Urothelium cell line (cell line): ENCODE results near the gene C12orf56.
"Not testable (repeated sequence)": the region's sequence is repeated elsewhere in the genome, so short reads cannot be mapped to it uniquely, and the experiment has no call there.

Experiments used
- DNase-seq: peaks from one replicate; pipeline ENCODE4 v3.0.0; 2011; ENCODE audit warnings: low spot score, mixed read lengths
- FAIRE-seq: peaks from 2 replicates; lab custom pipeline; 2011; peaks lifted over from hg19 to GRCh38; lab: Jason Lieb, UNC

Gene C12orf56

GRCh38 chr12:64387197-64387816 lies 3.3 kb downstream of the C12orf56 start:
- DNase-seq (no peak), FAIRE-seq (no peak)

GRCh38 chr12:64385468-64385867 lies 5.1 kb downstream of the C12orf56 start:
- FAIRE-seq (no peak), DNase-seq (no peak)

- FAIRE-seq (no peak), DNase-seq (no peak)
Observed at GRCh38 chr12:64385019-64385418, 5.5 kb downstream of the C12orf56 start.

GRCh38 chr12:64383675-64384074 lies 6.9 kb downstream of the C12orf56 start:
- FAIRE-seq, result no peak

GRCh38 chr12:64362721-64363305 lies 27.7 kb downstream of the C12orf56 start:
- DNase-seq (no peak), FAIRE-seq (no peak)

More at GRCh38 chr12:64383675-64384074, 6.9 kb downstream of the C12orf56 start:
- no peak for DNase-seq

GRCh38 chr12:64361173-64361572 lies 29.4 kb downstream of the C12orf56 start:
- not testable (repeated sequence) for FAIRE-seq, DNase-seq

GRCh38 chr12:64356209-64356608 lies 34.3 kb downstream of the C12orf56 start:
- not testable (repeated sequence) for DNase-seq, FAIRE-seq

- no peak for FAIRE-seq
- DNase-seq, result no peak
Observed at GRCh38 chr12:64352181-64352580, 38.4 kb downstream of the C12orf56 start.

- DNase-seq (no peak), FAIRE-seq (no peak)
Observed at GRCh38 chr12:64351265-64351664, 39.3 kb downstream of the C12orf56 start.

GRCh38 chr12:64347630-64348029 lies 42.9 kb downstream of the C12orf56 start:
- FAIRE-seq (no peak), DNase-seq (no peak)

- FAIRE-seq, DNase-seq: not testable (repeated sequence)
Observed at GRCh38 chr12:64344631-64345030, 45.9 kb downstream of the C12orf56 start.

- not testable (repeated sequence) for DNase-seq, FAIRE-seq
Observed at GRCh38 chr12:64340546-64340945, 50.0 kb downstream of the C12orf56 start.

- FAIRE-seq (no peak), DNase-seq (no peak)
Observed at GRCh38 chr12:64335886-64336466, 54.6 kb downstream of the C12orf56 start.

- no peak for DNase-seq
- no peak for FAIRE-seq
Observed at GRCh38 chr12:64332938-64333337, 57.6 kb downstream of the C12orf56 start.

GRCh38 chr12:64332296-64332695 lies 58.3 kb downstream of the C12orf56 start:
- no peak for FAIRE-seq
- no peak for DNase-seq

GRCh38 chr12:64329031-64329710 lies 61.4 kb downstream of the C12orf56 start:
- FAIRE-seq, DNase-seq: not testable (repeated sequence)

GRCh38 chr12:64325055-64325454 lies 65.5 kb downstream of the C12orf56 start:
- DNase-seq (no peak), FAIRE-seq (no peak)

- FAIRE-seq, result no peak
- no peak for DNase-seq
Observed at GRCh38 chr12:64323476-64324225, 66.9 kb downstream of the C12orf56 start.

GRCh38 chr12:64323006-64323405 lies 67.6 kb downstream of the C12orf56 start:
- DNase-seq (no peak), FAIRE-seq (no peak)

- FAIRE-seq (no peak), DNase-seq (no peak)
Observed at GRCh38 chr12:64320611-64321010, 69.9 kb downstream of the C12orf56 start.
